OCI-LY3 (cell line): Measurements from ENCODE around the gene CARTPT.

Experiments used
- H2AFZ ChIP-seq: fragments of 200-600, 300-600 bp; shearing (Covaris generic); 2 replicates; pipeline ENCODE4 v1.6.0; 2014; ENCODE audit warnings: antibody characterized with exemption, low read depth, low read length
- H3K27ac ChIP-seq: fragments of 200-600, 300-600 bp; sonication (generic); 2 replicates; pipeline ENCODE4 v1.5.1; 2014; ENCODE audit warnings: mild to moderate bottlenecking, low read length, moderate library complexity, mixed read lengths
- H3K27me3 ChIP-seq: fragments of 200-600, 300-600 bp; sonication (generic); 2 replicates; pipeline ENCODE4 v1.6.1; 2014; ENCODE audit warnings: low read depth, low read length, mixed read lengths
- H3K36me3 ChIP-seq: fragments of 200-600, 300-600 bp; sonication (generic); replicated peaks from 2 replicates; pipeline ENCODE3; 2014; ENCODE audit warnings: low read depth, low read length, mixed read lengths
- H3K4me1 ChIP-seq: fragments of 300-600, 200-600 bp; sonication (generic); 2 replicates; pipeline ENCODE4 v1.6.1; 2014; ENCODE audit warnings: low read length, mixed read lengths
- H3K4me2 ChIP-seq: fragments of 200-600, 300-600 bp; sonication (generic); 2 replicates; pipeline ENCODE4 v1.6.1; 2014; ENCODE audit warnings: low read length, mixed read lengths
- H3K4me3 ChIP-seq: fragments of 300-600, 200-600 bp; sonication (generic); 2 replicates; pipeline ENCODE4 v1.5.1; 2014; ENCODE audit warnings: antibody characterized with exemption, mild to moderate bottlenecking, low read length, moderate library complexity
- H3K79me2 ChIP-seq: fragments of 300-600, 200-600 bp; shearing (Covaris generic); 2 replicates; pipeline ENCODE4 v1.6.1; 2014; ENCODE audit warnings: mild to moderate bottlenecking, low read length, mixed read lengths
- H3K9ac ChIP-seq: fragments of 300-600, 200-600 bp; shearing (Covaris generic); 2 replicates; pipeline ENCODE4 v1.6.0; 2014; ENCODE audit warnings: mild to moderate bottlenecking, low read length, moderate library complexity
- H3K9me3 ChIP-seq: fragments of 200-600, 300-600 bp; shearing (Covaris generic); 2 replicates; pipeline ENCODE4 v1.6.1; 2014; ENCODE audit warnings: low read length, mixed read lengths; ENCODE audit not compliant: insufficient read depth
- H4K20me1 ChIP-seq: fragments of 200-600, 300-600 bp; sonication (generic); 2 replicates; pipeline ENCODE4 v1.6.1; 2016; ENCODE audit warnings: low read length, mixed read lengths; ENCODE audit not compliant: insufficient read depth
- EZH2phosphoT487 ChIP-seq: fragments of 200-600 bp; shearing (Covaris generic); IDR thresholded peaks from 2 replicates; pipeline ENCODE4 v1.6.1; 2018; ENCODE audit warnings: antibody characterized with exemption, mixed run types, low read depth
- TF ChIP-seq, protein P1 (sequence below): fragments of 200-600, 300-600 bp; sonication (generic); IDR thresholded peaks from 2 replicates; pipeline ENCODE4 v1.5.1; 2014; ENCODE audit warnings: antibody characterized with exemption, low read length, low read depth

The CARTPT gene

DNA sequence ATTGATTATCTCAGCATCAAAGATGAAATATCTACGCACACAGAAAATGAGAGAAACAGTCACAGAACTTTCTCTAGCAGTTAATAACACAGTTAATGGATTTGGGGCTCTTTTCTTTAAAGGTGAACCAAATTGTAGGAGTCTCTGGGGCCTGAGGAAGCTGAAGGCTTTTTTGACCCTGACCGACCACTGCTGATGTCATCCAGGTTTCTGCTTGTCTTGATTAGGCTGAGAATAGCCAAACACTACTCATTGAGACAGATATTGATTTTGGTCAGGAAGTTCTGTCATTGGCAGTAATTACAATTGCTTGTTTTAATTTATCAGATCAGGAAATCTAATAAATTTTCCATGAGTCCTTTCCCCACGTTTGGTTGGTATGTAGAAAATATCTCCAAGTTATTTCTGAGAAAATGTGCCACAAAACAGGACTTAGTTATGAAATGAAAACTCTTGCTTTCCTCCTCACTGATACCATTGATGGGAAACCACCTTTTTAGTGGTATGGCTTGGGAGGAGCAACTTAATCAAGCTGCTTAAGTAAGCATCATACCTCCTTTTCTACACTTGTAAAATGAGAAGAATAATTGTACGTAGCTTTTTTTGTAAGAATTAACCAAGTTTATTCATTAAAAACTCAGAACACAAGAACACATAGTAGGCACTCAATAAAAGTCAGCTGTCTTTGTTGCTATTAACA lies 19.7 kb downstream of the CARTPT start:
- no peak for TF ChIP-seq EZH2phosphoT487
- TF ChIP-seq, protein P1, sequence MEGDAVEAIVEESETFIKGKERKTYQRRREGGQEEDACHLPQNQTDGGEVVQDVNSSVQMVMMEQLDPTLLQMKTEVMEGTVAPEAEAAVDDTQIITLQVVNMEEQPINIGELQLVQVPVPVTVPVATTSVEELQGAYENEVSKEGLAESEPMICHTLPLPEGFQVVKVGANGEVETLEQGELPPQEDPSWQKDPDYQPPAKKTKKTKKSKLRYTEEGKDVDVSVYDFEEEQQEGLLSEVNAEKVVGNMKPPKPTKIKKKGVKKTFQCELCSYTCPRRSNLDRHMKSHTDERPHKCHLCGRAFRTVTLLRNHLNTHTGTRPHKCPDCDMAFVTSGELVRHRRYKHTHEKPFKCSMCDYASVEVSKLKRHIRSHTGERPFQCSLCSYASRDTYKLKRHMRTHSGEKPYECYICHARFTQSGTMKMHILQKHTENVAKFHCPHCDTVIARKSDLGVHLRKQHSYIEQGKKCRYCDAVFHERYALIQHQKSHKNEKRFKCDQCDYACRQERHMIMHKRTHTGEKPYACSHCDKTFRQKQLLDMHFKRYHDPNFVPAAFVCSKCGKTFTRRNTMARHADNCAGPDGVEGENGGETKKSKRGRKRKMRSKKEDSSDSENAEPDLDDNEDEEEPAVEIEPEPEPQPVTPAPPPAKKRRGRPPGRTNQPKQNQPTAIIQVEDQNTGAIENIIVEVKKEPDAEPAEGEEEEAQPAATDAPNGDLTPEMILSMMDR = no peak

DNA sequence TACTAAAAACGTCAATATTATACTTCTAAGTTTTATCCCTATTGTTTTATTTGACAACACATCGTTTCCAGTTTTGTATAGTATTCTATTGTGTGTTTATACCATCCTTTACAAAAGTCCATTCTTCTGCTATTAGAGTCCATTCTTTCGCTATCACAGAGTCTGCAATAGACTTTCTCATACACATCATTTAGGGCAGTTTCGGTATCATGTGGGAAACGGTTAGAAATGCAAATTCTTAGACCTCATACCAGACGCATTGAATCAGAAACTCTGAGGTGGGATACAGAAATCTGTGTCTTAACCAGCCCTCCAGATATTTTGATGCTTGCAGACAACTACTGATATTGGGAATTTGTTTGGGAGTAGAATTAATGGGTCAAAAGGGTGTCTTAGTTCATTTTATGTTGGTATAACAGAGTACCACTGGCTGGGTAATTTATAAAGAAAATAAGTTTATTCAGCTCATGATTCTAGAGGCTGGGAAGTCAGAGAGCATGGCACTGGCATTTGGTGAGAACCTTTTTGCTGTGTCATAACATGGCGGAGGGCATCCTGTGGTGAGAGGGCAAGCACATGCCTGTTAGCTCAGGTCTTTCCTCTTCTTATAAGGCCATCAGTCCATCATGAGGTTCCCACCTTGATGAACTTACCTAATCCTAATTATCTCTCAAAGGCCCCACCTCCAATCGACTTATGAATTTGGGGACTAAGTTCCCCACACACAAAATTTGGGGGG lies 21.1 kb downstream of the CARTPT start:
- Histone ChIP-seq H3K36me3 (no peaks in the 10 kb centered on the region), H3K4me2 (peak overlapping the region; percentile 56), H3K4me3 (peak overlapping the region; percentile 33; the same call in 1 of the 2 replicates), H4K20me1 (no peaks in the 10 kb centered on the region), H3K4me1 (peaks cover 23% of the 10 kb centered on the region), H3K9ac (no peak overlapping the region), H3K79me2 (no peaks in the 10 kb centered on the region), H3K27ac (peak overlapping the region; percentile 35; the same call in 1 of the 2 replicates), H3K27me3 (no peaks in the 10 kb centered on the region), H3K9me3 (peaks cover 9% of the 10 kb centered on the region; the same call in 1 of the 2 replicates), H2AFZ (no peak overlapping the region)
- TF ChIP-seq, protein P1 = no peak
- no peak for TF ChIP-seq EZH2phosphoT487

More for the DNA sequence above, 19.7 kb downstream of the CARTPT start:
- H3K9ac ChIP-seq = no peak overlapping the region
- H4K20me1 ChIP-seq = no peaks in the 10 kb centered on the region
- no peaks in the 10 kb centered on the region for H3K27me3 ChIP-seq
- H3K4me2 ChIP-seq = peak overlapping the region; percentile 50
- H3K4me1 ChIP-seq = peaks cover 24% of the 10 kb centered on the region
- peak overlapping the region; percentile 41; the same call in 1 of the 2 replicates for H3K27ac ChIP-seq
- no peaks in the 10 kb centered on the region for H3K36me3 ChIP-seq
- 0 out of 2 replicates have a peak overlapping the region, but pooled peaks have one; percentile 15 for H3K4me3 ChIP-seq
- peaks cover 9% of the 10 kb centered on the region; the same call in 1 of the 2 replicates for H3K9me3 ChIP-seq
- H3K79me2 ChIP-seq = no peaks in the 10 kb centered on the region
- H2AFZ ChIP-seq = no peak overlapping the region; the same call in 1 of the 2 replicates

DNA sequence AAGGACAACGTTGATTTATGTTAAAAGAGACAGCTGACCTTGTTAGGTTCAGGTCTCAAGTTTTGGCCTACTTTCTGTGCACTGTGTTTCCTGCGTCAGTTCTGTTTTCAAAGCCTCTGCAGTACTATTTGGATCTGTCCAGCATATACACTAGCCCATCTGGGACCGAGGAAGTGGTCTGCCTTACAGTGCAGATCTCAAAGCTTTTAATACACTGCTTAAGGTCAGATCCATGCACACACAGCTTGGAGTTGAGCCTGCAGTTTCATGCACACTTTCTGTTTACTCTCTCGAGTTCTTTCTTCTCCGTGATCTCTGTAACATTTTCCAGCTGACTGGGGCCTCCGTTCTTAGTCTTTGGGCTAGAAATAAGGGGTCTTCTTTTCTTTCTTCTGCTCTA lies 24.1 kb downstream of the CARTPT start:
- no peaks in the 10 kb centered on the region for H3K36me3 ChIP-seq
- no peak overlapping the region for H3K4me2 ChIP-seq
- no peak overlapping the region for H3K4me3 ChIP-seq
- peaks cover 22% of the 10 kb centered on the region for H3K4me1 ChIP-seq
- H3K27me3 ChIP-seq = no peaks in the 10 kb centered on the region
- H3K27ac ChIP-seq = no peak overlapping the region
- H2AFZ ChIP-seq = no peak overlapping the region
- peaks cover 9% of the 10 kb centered on the region; the same call in 1 of the 2 replicates for H3K9me3 ChIP-seq
- H3K9ac ChIP-seq = no peak overlapping the region
- H4K20me1 ChIP-seq = no peaks in the 10 kb centered on the region
- TF ChIP-seq, protein P1 = no peak
- no peaks in the 10 kb centered on the region for H3K79me2 ChIP-seq
